Measurements from ENCODE around the gene FYN. TPM values are rescaled to one million over a fixed set of nuclear protein-coding genes. Genes with fewer than 3 reads are reported as not detected.

Gene FYN
- total RNA-seq, 4 donors from 2014 or later, result 16.3 to 288 (median 52.2) TPM

DNA sequence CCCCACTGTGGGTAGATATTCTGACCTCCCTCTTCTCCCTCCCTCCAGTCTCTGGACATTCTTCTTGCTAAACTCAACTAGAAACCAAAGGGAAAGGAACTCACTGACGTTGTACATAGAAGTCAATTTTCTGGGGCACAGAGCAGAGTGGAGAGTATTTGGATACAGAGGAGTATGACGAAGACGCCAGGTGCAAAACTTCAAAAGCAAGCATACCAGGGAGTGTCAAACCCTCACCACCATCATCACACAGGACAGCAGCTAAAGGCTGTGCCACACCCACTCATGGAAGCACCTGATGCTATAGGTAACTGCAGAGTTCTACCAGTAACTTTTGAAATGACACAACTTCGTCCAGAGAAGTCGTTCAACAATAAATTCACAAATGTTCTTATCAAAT lies 64.8 kb downstream of the FYN start:
- intact Hi-C loops (cut with DNase I; ENCODE audit: low total_unique reads) (no loop called here), in situ Hi-C loops (cut with MboI; ENCODE audit: low pct_ligation_motif_present in 1 of 4, low pct_unique_long_range_greater_than_20kb in 1 of 4, low sequenced_read_pairs in 3 of 4) (no loop called here)
- TF ChIP-seq EP300 (IDR thresholded peaks at IDR 0.05; ENCODE audit: low read depth), result no peak
- no peak for TF ChIP-seq POLR2AphosphoS5 (IDR thresholded peaks at IDR 0.05)
- no peak for TF ChIP-seq POLR2A (IDR thresholded peaks at IDR 0.05)
- TF ChIP-seq CTCF (IDR thresholded peaks at IDR 0.05), result no peak
- no peaks in the 10 kb centered on the region for H3K36me3 ChIP-seq
- no peak overlapping the region for H3K4me3 ChIP-seq
- no peak for DNase-seq
- no peaks in the 10 kb centered on the region for H3K9me3 ChIP-seq
- no peaks in the 10 kb centered on the region for H3K27me3 ChIP-seq
- H3K4me1 ChIP-seq, result peaks cover 7 to 36% (median 9%) of the 10 kb centered on the region in 4 donors
- WGBS, 2 donors (ENCODE audit: low coverage in 1 of 2), result 65 to 73% methylated on average over 2 to 5 of the region's 5 CpGs
- no peak overlapping the region for H3K27ac ChIP-seq

DNA sequence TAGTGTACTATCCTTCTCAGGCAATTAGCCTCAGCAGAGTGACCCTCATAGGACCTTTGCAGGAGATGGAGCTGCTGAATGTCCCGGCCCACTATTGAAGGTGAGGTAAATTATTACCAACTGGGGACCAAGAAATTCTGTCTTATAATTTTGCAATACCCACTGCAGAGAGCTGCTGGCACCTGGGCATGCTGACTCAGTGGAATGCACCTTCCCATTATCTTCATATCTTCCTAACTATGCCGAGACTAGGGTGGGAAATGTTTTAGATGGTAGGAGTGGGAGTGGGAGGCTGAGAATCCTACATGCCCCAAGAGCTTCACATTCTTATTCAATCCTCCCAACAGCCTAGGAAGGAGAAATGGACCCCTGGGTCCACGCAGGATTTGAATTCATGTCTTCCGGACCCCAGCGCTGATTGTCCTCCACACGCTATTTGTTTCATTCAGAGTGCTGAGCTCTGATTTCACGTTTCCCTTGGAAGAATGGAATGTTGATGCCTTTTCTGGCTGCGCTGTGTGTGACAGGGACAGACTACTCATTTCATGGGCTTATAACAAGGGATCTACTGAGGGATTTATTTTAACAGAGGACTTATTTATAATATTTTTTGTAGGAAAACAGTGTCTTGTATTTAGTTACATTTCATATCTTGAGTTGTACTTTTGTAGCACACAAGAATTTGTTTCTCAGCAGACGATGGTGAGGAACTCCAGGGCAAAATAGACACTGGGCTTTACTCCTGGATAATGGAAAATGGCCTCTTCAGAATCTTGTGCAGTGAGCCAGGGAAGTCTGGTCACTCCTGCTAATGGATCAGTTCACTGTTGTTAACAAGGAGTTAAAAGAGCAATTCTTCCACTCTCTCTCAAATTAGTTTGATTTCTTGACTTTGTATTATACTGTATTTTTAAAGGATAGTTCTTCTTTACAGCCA lies 66.4 kb downstream of the FYN start:
- no peak for DNase-seq
- no peak overlapping the region for H3K4me3 ChIP-seq
- peak overlapping the region in 2 of 4 donors; percentile 11 to 72 for H3K27ac ChIP-seq
- peaks cover 3 to 45% (median 10%) of the 10 kb centered on the region in 4 donors for H3K4me1 ChIP-seq
- no peaks in the 10 kb centered on the region for H3K9me3 ChIP-seq
- no peaks in the 10 kb centered on the region for H3K36me3 ChIP-seq
- no peaks in the 10 kb centered on the region for H3K27me3 ChIP-seq
- no peak for TF ChIP-seq CTCF (IDR thresholded peaks at IDR 0.05)
- TF ChIP-seq POLR2AphosphoS5 (IDR thresholded peaks at IDR 0.05), result no peak
- TF ChIP-seq EP300 (IDR thresholded peaks at IDR 0.05; ENCODE audit: low read depth), result no peak
- TF ChIP-seq POLR2A (IDR thresholded peaks at IDR 0.05), result no peak
- intact Hi-C loops (cut with DNase I; ENCODE audit: low total_unique reads), result no loop called here
- 86 to 94% methylated on average over 8 to 9 of the region's 9 CpGs for WGBS, 2 donors (ENCODE audit: low coverage in 1 of 2)
- in situ Hi-C loops (cut with MboI; ENCODE audit: low pct_ligation_motif_present in 1 of 4, low pct_unique_long_range_greater_than_20kb in 1 of 4, low sequenced_read_pairs in 3 of 4), result no loop called here

GRCh38 chr6:111806165-111806547 lies 67.1 kb downstream of the FYN start:
- Histone ChIP-seq H3K27me3 (no peaks in the 10 kb centered on the region), H3K36me3 (no peaks in the 10 kb centered on the region), H3K9me3 (no peaks in the 10 kb centered on the region), H3K27ac (peak overlapping the region; percentile 11 to 72 (median 66)), H3K4me1 (peaks cover 3 to 43% (median 10%) of the 10 kb centered on the region in 4 donors), H3K4me3 (no peak overlapping the region)
- 64% methylated on average over 5 of the region's 5 CpGs; no CpG with 5 or more reads in 1 of the 2 donors for WGBS, 2 donors (ENCODE audit: low coverage in 1 of 2)
- TF ChIP-seq POLR2A (IDR thresholded peaks at IDR 0.05), result no peak
- no peak for TF ChIP-seq CTCF (IDR thresholded peaks at IDR 0.05)
- no peak for TF ChIP-seq POLR2AphosphoS5 (IDR thresholded peaks at IDR 0.05)
- TF ChIP-seq EP300 (IDR thresholded peaks at IDR 0.05; ENCODE audit: low read depth), result no peak
- DNase-seq, result no peak
- in situ Hi-C loops (cut with MboI; ENCODE audit: low pct_ligation_motif_present in 1 of 4, low pct_unique_long_range_greater_than_20kb in 1 of 4, low sequenced_read_pairs in 3 of 4), result no loop called here
- intact Hi-C loops (cut with DNase I; ENCODE audit: low total_unique reads), result no loop called here

- WGBS, 2 donors (ENCODE audit: low coverage in 1 of 2), result 58 to 80% methylated on average over 7 of the region's 7 CpGs
Observed at GRCh38 chr6:111805511-111806164, 67.6 kb downstream of the FYN start.

More at GRCh38 chr6:111805511-111806164, 67.6 kb downstream of the FYN start:
- Histone ChIP-seq H3K27me3 (no peaks in the 10 kb centered on the region), H3K27ac (peak overlapping the region; percentile 64 to 72 (median 68)), H3K36me3 (no peaks in the 10 kb centered on the region), H3K4me1 (peaks cover 6 to 40% (median 10%) of the 10 kb centered on the region in 4 donors), H3K4me3 (no peak overlapping the region), H3K9me3 (no peaks in the 10 kb centered on the region)
- in situ Hi-C loops (cut with MboI; ENCODE audit: low pct_ligation_motif_present in 1 of 4, low pct_unique_long_range_greater_than_20kb in 1 of 4, low sequenced_read_pairs in 3 of 4), result no loop called here
- DNase-seq, result no peak
- intact Hi-C loops (cut with DNase I; ENCODE audit: low total_unique reads), result no loop called here
- TF ChIP-seq POLR2AphosphoS5 (IDR thresholded peaks at IDR 0.05), result no peak
- TF ChIP-seq POLR2A (IDR thresholded peaks at IDR 0.05), result no peak
- TF ChIP-seq CTCF (IDR thresholded peaks at IDR 0.05), result no peak
- TF ChIP-seq EP300 (IDR thresholded peaks at IDR 0.05; ENCODE audit: low read depth), result no peak

Data from transverse colon (tissue), 4 donors.